ENCODE measurements around the gene IQCM.

DNA sequence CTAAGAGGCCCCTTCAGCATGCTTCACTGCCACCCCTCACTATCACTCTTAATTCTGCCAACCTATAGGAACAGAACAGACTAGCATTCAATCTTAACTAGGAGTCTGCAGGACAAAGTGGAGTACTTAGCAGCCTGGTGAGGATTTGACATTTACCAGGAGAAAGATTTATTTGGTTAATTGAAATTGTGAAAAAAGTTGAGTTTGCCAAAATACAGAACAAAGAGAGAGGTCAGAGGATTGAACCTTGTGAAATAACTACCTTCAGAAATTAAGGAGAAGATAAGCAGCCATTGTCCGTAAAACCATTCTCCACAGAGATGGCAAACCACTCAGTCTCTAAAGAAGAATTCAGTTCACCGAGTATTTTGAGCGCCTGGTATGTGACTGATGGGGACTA, 41.8 kb upstream of the IQCM start:
- TF ChIP-seq CTCF (IDR thresholded peaks at IDR 0.05) (no peak), POLR2A (IDR thresholded peaks at IDR 0.05) (no peak), POLR2AphosphoS5 (IDR thresholded peaks at IDR 0.05) (no peak)

All from breast epithelium (tissue), 3 donors.